Measurements from ENCODE around the gene RBM4.

DNA sequence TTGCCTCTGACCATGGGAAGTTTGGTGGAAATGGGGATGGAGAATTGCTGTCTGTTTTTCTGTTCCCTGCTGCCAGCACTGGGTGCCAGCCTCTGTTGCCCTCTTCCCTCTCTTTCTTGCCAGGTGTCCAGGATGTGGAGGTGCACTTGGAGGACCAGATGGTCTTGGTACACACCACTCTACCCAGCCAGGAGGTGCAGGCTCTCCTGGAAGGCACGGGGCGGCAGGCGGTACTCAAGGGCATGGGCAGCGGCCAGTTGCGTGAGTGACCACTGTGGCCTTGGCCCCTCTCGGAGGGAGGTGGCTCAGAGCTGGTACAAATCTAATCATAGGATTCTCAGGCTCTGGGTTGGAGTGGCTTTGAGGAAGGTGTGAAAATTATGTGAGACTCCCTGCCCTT is 39.5 kb upstream of the RBM4 start:
- TF ChIP-seq, protein P1, sequence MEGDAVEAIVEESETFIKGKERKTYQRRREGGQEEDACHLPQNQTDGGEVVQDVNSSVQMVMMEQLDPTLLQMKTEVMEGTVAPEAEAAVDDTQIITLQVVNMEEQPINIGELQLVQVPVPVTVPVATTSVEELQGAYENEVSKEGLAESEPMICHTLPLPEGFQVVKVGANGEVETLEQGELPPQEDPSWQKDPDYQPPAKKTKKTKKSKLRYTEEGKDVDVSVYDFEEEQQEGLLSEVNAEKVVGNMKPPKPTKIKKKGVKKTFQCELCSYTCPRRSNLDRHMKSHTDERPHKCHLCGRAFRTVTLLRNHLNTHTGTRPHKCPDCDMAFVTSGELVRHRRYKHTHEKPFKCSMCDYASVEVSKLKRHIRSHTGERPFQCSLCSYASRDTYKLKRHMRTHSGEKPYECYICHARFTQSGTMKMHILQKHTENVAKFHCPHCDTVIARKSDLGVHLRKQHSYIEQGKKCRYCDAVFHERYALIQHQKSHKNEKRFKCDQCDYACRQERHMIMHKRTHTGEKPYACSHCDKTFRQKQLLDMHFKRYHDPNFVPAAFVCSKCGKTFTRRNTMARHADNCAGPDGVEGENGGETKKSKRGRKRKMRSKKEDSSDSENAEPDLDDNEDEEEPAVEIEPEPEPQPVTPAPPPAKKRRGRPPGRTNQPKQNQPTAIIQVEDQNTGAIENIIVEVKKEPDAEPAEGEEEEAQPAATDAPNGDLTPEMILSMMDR (IDR thresholded peaks at IDR 0.05; ENCODE audit: borderline replicate concordance, extremely low read depth, low read length, poor library complexity, severe bottlenecking), result no peak
- TF ChIP-seq EZH2 (IDR thresholded peaks at IDR 0.05; ENCODE audit: borderline replicate concordance, low read depth, low read length, severe bottlenecking), result no peak

Data from DND-41 (cell line).